ENCODE data around the gene ARHGAP22.

ARHGAP22 gene

GRCh38 chr10:48550071-48550691 is 54.7 kb downstream of the ARHGAP22 start:
- no peak for DNase-seq

GRCh38 chr10:48549236-48549635 is 55.6 kb downstream of the ARHGAP22 start:
- DNase-seq, result no peak

DNA sequence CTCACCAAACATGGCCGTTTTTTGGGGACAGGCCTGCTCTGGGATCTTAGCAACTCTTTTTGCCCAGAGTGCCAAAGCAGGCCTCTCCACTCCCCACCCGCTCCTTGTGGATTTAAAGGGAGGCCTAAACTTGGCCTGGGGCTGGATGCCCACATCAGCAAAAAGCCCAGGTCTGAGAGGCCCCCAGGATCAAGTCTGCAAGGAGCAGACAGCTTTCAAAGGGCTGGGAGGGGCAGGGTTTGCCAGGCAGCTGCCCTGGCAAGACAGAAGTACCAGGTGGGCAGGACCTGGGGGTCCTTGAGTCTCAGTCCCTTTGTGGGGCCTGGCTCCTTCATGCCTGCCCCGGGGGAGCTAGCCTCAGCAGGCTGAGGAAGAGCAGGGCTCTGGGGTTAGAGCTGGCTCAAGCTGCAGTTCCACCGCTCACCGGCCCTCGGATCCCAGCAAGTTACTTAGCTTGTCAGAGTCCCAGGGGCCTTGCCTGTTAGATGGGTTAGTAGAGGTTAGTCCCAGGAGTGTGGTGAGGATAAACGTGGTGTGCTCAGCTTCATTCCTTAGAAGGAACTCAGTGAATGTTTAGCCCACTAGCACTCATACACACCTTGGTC is 56.2 kb downstream of the ARHGAP22 start:
- no peak for DNase-seq

DNA sequence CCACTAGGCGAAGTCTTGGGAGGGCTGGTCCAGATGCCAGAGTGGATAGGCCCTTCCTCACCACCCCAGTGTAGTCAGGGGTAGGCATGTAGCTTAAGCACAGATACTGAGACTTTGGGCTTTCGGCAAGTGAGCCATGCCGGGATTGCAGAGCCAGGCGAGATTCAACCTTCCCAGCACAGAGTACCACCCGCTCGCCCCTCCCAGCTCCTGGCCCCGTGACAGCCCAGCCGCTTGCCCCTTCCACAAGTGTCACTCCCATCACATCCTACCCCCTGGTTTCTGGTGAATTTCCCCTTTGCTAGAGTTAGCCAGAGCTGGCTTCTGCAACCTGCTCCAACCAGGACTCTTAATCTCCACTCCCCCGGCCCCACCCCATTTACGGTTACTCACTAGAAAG is 56.9 kb downstream of the ARHGAP22 start:
- no peak for DNase-seq

DNA sequence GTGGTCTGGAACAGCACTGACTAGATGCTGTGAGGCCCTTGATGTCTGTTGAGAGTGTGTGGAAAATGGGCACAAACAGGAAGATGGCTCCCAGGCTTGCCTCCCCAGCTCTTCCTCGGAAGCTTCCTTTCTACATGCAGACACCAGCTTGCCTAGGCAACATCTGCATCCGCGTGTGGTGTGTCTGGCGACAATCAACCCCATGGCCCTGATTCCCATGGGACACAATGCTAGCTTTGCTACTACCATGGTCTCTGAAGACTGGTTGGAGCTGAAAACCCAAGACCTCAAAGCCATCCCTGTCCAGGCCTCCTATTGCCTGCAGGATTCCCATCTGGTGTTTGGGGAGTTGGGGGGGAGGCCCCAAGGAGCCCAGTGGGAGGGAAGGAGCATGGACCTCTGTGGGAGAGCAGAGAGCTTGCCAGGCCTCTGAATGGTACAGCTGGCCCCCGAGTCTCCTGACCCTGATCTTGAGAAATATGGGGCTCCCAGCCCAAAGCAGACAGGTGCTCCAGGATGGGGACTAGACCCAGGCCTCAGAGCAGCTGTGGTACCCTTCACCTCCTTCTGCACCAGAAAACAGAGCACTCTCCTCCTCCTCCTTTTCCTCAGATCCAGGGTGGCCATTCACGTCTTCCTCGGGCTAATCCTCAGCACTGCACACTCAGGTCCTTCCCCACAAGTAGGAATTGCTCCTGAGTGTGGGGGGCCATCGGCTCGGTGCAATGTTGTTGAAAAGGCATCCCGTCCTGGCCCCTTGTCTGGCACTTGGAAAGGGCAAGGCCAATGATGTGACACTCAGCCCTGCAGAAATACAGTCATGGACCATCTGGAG is 57.6 kb downstream of the ARHGAP22 start:
- no peak for DNase-seq

DNA sequence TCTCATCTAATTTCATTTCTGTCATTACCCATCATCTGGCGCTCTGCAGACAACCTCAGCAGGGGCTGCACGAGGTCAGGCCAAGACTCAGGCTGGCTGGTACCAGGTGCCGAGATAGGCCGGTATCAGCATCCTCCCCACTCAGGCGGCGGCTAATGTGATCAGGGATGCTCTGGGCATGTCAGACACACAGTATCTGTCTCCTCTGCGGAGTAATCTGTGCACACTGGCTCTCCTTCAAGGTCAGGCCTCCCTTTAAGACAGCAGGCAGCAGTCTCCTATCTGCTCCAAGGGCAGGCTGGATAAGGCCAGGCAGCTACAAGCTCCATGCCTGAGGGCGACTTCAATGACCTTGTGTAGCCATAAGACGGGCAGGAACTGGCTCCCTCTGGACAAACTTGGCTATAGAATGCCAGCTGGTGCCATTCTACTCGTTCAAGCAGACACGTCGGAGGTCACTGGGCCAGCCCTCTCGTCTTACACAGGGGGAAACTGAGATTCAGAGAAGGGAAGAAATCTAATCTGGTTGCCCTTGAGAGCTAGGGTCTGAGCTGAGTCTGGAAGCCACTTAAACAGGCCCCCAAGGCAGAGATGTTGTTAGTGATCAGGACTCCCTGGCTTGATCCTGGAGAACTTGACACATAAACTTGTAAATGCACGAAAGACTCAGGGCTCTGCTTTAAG is 59.3 kb downstream of the ARHGAP22 start:
- DNase-seq, result no peak

- DNase-seq, result no peak
Measured at GRCh38 chr10:48543182-48543844, 61.6 kb downstream of the ARHGAP22 start.

- no peak for DNase-seq
Measured at GRCh38 chr10:48542471-48543181, 62.2 kb downstream of the ARHGAP22 start.

- DNase-seq, result no peak
Measured at GRCh38 chr10:48541144-48541795, 63.6 kb downstream of the ARHGAP22 start.

DNA sequence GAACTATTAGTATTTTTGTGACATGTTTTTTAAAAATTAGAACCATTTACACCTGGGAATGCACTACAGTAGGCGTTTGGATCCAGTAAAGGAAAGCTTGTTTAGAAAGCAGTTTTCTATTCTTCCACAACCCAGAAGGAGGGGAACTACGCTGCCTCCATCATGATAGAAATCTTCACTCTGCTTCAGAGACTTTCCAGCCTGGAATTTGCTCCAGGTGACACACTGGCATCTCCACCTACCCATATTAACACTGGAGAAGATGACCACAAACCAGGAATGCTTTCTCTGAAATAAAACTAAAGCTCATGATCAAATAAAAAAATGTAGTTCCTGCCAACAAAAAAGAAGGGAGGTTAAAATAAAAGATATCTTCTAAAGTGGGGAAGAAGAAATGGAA is 66.3 kb downstream of the ARHGAP22 start:
- no peak for DNase-seq

DNA sequence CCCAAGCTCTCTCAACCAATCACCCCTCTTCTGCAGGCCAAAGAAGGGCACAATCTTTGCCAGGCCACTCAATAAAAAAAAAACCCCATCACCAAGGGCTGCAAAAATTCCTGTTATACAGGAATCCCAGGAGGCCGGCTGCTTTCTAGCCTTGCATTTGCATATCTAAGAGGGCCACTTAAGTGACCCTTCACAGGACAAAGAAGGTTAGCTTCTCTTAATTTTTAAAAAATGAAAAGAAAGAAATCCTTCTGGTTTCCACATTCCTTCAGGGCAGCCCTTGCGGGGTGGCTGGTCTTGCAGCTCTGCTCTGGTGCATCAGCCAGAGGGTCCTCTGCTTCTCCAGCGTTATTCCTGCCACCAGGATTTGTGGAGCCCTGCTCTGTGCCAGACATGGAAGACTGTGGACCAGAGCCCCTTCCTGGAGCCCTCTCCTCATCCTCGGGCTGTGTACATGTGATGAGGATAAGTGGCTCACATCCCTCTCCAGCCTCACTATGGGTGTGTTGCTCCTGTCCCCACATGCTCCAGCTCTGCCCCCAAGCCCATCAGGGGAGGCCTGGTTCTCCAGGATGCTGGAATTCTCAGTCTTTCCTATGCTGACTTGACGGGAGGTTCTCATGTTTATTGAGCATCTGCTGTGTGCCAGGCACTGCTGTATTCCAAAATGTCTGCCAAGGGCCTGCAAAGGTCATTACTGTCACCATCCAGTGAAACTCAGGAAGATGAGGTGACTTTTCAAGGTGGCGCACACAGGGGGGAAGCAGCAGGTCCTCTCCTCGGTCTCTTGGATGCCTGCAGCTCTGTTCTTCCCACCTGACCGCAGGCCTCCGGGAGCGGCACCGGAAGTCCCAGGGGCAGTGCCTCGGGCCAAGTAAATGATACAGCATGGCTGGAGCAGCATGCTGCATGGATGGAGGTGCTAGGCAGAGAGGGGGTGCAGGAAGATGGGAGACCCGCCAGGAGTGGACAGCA is 67.7 kb downstream of the ARHGAP22 start:
- no peak for DNase-seq

- DNase-seq, result no peak
Measured at GRCh38 chr10:48536156-48536500, 68.7 kb downstream of the ARHGAP22 start.

- DNase-seq, result no peak
Measured at GRCh38 chr10:48535416-48536155, 69.3 kb downstream of the ARHGAP22 start.

GRCh38 chr10:48533951-48534720 is 70.7 kb downstream of the ARHGAP22 start:
- DNase-seq, result no peak

GRCh38 chr10:48533540-48533939 is 71.3 kb downstream of the ARHGAP22 start:
- DNase-seq, result no peak

DNA sequence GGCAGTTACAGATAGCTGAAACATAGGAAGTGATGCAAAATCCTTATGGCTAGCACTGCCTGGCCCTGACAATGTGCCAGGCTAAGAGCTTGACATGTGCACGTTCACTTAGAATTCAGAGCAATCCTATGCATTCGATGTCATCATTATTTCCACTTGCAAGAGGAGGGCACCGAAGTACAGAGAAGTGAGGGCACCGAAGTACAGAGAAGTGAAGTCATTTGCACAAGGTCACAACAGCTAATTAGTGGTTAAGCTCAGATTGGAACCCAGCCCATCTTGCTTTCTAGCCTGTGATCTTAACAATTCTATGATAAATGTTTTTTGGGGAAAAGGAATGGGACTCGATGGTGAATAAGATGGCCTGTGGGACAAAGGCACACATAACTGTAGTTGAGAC is 73.4 kb downstream of the ARHGAP22 start:
- no peak for DNase-seq

- DNase-seq, result no peak
Measured at GRCh38 chr10:48529331-48529730, 75.5 kb downstream of the ARHGAP22 start.

DNA sequence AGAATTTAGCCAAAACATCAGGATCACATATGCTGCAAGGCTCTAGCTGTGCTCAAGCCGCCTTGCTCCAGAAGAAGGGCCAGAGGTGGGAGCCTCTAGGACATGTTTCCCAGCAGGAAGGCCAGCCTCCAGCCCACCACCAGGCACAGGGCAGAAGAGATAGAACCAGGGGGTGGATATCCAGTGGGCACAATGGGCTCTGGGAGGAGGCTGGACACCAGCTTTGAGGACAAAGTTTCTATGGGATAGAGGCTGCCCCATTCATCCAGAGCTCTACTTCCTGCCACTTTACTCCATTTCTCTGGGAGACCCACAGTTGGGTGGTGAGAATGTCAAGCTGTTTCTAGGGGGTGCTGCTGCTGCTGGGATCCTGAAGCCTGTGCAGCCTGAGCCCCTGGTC is 77.1 kb downstream of the ARHGAP22 start:
- no peak for DNase-seq
